Measurements from ENCODE around the gene KCNMA1.
A peak's percentile ranks its signal among the peaks of the same experiment; 100 is the strongest.

Gene KCNMA1

GRCh38 chr10:77269163-77269562, 368.4 kb downstream of the KCNMA1 start:
- no peak for DNase-seq (ENCODE audit: low read depth in 2 of 2)

DNA sequence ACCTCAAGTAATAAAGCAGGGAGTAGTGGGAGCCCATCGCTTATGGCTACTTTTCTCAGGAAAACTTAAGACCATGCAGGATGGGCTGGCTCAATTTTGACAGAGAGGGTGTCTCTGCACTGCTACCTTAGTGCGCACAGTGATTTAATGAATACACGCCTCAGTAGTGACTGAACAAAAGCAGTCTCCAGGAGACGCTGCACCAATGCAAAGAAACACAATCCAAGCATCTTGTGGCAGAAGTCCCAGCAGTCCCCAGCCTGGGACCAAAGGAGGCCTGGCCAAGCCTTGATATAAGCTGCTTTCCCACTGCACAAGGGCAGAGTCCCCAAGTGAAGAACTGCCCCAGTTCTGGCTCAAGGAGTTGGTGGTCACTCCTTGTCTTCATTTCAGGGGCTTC, 368.9 kb downstream of the KCNMA1 start:
- DNase-seq (ENCODE audit: low read depth in 2 of 2): no peak

DNA sequence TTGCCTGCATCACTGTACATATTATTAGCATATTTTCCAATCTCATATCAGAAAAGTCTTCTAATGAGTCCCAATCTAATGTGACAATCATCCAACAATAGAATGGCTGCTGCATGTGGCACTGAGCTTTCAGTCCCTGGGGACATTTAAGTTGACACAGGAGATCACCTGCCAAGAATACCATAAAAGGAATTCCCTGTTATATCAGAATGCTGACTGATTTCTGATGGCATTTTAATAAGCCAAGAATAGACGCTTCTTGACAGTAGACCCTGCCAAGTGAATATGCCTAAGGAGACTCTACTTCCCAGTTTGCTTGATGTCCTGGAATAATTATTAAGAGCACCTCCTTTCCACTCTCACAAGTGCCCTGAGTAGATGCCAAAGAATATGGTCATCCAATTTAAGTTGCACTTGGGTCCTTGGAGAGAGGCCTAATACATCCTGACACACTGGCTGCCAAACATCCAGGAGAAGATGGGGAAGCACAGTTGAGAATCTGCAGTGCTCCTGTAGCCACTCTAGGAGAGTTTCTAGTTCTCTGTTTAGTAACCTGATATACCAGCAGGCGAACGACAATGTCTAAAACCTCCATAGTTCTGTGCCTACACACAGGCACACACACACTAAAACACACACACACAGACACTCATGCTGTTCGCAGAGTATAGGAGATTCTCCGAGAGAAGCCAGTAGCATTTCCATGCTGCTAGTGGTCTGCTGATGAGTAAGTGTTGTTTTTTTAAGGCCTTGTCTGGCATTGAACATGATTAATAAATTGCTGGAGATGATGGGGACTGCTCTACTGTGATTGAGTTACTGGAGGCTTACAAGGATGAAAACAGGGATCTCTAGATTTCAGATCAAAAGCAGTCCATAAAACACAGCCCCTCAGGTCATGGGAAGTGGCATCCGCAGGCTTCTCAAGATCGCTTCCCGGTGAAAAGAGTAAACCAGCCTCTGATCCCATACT, 369.6 kb downstream of the KCNMA1 start:
- no peak for DNase-seq (ENCODE audit: low read depth in 2 of 2)

GRCh38 chr10:77266242-77266641, 371.4 kb downstream of the KCNMA1 start:
- no peak for DNase-seq (ENCODE audit: low read depth in 2 of 2)

- DNase-seq (ENCODE audit: low read depth in 2 of 2): no peak
Measured at GRCh38 chr10:77264527-77264926, 373.1 kb downstream of the KCNMA1 start.

DNA sequence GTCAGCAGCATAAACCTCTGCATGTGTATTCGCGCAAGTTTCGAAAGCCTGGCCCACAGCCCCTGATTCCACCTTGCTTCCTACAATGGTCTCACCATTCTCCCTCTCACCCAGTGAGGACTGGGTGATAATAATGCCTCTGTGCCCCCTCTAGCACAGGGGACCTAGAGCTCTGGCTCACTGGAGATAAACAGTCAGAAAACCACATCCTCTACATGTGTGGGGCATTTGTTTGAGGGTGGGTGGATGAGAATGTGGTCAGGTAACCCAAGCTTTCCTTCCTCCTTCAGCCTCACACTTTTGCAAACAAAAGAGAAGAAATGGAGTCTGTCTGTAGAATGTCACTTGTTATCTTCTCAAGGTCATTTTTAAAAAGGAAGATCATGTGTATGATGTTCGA, 373.5 kb downstream of the KCNMA1 start:
- no peak for DNase-seq (ENCODE audit: low read depth in 2 of 2)

DNA sequence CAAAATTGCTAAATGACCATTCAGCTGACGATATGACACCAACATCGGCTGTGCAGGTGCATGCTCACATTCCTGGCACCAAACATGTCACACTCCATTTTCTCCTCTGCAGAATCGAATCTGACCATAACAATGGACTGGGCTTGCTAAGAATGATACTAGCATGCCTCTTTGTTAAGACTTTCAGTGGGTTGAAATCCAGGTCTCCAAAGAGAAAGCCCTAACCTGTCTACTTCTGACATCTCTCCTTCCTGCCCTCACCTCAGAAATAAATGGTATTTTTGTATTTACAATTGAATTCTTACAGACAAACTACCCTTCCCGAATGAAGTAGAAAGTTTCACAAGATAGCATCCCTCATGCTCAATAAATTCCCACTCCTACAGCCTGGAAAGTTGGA, 373.9 kb downstream of the KCNMA1 start:
- DNase-seq (ENCODE audit: low read depth in 2 of 2): no peak

DNA sequence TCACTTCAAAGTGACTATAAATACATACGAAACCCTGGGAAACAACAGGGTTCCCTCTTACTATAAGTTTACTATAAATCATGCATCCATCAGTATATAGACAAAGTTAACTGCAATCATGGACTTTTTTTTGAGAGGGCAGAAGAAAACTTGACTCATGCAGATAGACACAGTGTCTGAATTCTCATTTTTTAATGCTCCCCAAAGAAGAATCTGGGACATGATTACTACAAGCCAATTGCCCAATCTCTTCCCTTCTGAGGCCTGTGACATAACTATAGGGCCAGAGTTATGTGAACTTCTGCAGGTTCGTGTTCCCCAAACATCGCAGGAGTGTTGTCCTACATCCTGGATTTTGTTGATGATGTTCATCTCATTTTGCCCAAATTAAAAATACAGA, 376.5 kb downstream of the KCNMA1 start:
- DNase-seq (ENCODE audit: low read depth in 2 of 2): no peak

- DNase-seq (ENCODE audit: low read depth in 2 of 2): no peak
Measured at GRCh38 chr10:77259171-77259874, 378.3 kb downstream of the KCNMA1 start.

- no peak for DNase-seq (ENCODE audit: low read depth in 2 of 2)
Measured at GRCh38 chr10:77256346-77256745, 381.3 kb downstream of the KCNMA1 start.

DNA sequence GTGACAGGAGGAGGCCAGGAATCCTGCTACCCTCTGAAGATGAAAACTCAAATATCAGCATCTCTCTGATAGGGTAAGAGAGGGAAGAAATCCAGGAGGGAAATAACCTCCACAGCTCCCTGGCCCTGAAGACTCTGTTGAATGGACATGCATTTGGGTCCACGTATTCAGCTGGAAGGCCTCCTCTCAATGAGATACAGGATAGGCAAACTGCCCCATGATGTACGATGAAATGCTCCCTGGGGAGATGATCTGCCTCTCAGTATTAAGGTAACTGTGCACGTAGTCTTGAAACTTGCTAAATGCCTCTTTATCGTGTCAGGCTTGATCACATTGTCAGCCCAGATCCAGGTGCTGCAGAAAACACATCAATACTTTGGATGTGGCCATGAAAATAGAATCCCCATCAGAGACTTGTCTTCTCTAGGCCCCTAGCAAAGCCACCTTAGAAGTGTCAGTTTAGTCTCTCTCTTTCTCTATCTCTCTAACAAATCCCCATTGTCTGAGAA, 384.0 kb downstream of the KCNMA1 start:
- no peak for DNase-seq (ENCODE audit: low read depth in 2 of 2)

- no peak for DNase-seq (ENCODE audit: low read depth in 2 of 2)
Measured at GRCh38 chr10:77253147-77253545, 384.5 kb downstream of the KCNMA1 start.

DNA sequence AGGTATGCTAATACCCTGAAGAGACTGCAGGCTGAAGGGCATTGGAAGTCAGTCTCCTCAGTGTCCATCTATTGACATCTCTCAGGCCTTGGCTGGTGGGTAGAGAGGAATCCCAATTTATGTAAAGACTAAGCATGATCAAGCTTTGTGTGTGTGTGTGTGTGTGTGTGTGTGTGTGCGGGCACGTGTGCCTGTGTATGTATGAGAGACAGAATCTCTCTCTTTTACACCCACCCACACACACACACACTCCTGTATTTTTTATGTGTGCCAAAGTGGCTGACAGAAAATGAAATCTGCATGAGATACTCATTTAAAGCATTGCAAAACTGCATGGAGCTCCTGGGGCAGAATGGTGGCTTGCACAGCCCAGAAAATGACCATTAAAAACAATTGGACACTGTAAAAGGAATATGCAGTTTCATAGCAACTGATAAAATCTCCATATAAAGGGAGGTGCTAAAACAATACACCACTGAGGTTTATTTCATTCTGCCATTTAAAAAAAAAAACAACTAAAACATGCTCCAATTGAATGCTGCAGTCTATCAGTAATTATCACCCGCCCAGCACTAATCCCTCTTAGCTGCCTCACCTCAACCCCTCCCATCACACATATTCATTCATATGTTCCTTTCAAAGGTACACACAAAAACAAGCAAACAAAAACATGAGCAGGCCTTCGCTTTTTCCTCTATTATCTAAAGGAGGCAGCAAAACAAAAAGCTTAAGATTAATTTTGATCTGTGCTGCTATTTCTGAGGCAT, 385.0 kb downstream of the KCNMA1 start:
- no peak for DNase-seq (ENCODE audit: low read depth in 2 of 2)

GRCh38 chr10:77251297-77252013, 386.2 kb downstream of the KCNMA1 start:
- DNase-seq (ENCODE audit: low read depth in 2 of 2): no peak

GRCh38 chr10:77249901-77250459, 387.6 kb downstream of the KCNMA1 start:
- DNase-seq (ENCODE audit: low read depth in 2 of 2): no peak

- no peak for DNase-seq (ENCODE audit: low read depth in 2 of 2)
Measured at GRCh38 chr10:77248104-77248790, 389.4 kb downstream of the KCNMA1 start.

DNA sequence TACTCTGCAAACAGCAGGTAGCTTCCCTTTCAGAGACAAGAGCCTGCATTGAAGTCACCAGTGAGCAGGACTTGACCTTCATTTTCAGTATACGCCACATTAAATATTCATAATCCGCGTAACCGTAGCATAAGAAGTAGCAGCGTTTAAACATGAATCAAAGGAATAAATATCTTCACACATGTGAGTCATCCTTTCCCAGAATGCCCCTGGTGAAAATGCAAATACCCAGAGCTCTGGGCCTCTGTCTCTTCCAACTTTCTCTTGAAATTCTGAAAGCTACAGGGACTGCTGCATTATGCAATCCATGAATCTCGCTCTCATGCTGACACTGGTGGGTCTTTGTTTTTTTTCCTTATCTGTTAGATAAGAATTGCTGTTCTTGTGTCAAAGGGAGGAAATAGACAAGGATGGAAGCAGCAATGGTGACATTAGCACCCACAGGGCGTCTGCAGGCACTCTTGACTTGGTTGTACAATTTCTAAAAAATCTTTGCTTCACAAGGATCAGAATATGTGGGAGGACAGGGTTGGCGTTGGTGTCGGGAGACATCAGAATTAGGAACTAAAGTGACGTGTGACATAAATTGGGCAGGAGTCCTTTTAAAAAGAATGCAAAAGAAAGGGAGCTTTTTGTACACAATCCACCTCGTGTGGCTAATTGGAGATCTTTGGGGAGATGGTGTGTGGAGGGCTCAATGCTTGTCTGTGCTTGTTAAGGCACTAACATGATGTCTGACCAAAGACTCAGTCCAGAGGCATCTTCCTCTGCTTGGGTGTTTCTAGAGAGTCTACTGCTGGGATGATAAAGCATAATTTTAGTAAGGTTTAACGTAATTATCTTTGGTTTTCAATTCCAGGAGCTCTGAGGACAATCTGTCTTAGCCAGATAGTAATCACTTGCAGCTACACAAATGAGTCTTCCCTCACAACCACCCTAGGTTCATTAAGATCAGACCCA, 390.3 kb downstream of the KCNMA1 start:
- no peak for DNase-seq (ENCODE audit: low read depth in 2 of 2)

DNA sequence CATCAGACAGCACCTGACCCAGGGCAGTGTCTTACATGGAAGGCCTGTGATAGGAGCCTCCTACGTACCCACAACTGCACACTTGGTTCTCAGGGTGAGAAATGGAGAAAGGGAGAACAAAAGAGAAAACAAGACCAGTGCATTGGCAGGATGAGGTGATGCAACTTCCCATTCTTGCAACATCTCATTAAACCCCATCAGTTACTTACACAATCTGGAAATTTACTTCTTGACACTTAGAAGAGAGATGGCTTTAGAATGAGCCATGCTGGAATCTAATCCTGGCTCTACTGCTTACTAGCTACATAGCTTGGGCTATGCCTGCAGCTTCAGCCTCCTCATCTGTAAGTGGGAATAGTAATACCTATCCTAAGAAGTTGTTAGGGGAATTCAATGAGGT, 391.7 kb downstream of the KCNMA1 start:
- DNase-seq (ENCODE audit: low read depth in 2 of 2): peak; percentile 73 to 75

- no peak for DNase-seq (ENCODE audit: low read depth in 2 of 2)
Measured at GRCh38 chr10:77244746-77245145, 392.9 kb downstream of the KCNMA1 start.

Data from fibroblast of skin of left quadriceps (primary cell).